ENCODE data around the gene DOHH.
"Not testable (repeated sequence)": the region's sequence is repeated elsewhere in the genome, so short reads cannot be mapped to it uniquely, and the experiment has no call there.

The DOHH gene

DNA sequence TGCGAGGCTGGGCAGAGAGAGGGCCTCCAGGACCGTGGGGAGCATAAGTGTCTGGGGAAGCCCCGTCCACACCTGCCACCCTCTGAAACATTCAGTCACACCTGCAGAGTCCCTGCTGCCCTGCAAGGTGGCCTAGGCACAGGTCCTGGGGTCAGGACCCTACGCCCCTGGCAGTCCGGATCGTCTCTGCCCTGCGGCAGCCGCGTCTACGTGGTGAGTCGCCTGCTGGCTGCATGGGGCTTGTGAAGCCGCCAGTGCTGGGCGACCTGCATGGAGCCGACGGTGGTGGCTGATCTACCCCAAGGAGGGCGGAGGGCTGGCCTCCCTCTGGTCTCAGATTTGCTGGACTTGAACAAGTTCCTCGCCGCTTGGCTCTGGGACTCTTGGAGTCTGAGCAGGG is 18.7 kb upstream of the DOHH start:
- DNase-seq (ENCODE audit: low read depth), result no peak

DNA sequence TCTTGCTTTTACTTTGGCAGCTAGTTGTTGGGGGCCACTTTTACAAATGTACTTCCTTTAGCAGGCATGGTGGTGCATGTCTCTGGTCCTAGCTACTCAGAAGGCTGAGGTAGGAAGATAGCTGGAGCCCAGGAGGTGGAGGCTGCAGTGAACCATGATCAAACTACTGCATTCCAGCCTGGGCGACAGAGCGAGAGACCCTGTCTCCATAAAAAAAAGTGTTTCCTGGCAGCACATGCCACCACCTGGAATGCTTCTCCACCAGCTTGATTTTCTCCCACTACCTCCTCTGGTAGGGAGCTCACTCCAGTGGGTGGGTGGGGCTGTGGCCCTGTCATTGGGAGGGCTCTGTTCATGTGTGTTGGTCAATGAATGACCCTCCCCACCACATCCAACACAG is 18.2 kb upstream of the DOHH start:
- no peak for DNase-seq (ENCODE audit: low read depth)

DNA sequence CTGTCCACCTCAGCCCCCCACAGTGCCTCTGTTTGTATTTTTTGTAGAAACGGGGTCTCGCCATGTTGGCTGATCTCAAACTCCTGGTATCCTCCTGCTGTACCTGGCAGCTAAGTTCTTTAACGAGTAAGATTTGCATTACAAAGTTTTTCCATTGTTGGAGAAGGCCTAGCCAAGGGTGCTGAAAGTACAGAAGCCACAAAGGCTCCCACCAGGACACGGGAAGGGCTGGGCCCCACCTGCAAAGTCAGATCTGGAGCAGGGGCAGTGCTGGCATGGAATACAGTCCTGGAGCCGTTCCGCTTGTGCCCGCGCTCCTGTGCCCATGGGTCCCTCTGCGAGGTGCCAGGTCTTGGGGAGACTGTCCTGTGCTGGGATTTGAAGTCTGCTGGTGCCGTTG is 17.8 kb upstream of the DOHH start:
- DNase-seq (ENCODE audit: low read depth), result no peak

DNA sequence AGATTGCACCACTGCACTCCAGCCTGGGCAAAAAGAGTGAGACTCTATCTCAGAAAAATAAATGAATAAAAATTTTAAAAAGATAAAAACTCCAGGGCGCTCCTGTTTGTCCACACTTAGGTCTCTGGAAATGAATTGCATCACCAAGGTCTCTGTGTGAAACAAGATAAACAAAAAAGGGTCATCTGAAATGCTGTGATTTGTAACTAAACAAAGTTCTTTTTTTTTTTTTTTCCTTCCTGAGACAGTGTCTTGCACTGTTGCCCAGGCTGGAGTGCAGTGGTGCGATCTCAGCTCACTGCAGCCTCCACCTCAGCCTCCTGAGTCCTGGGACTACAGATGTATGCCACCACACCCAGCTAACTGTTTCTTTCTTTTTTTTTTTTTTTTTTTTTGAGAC is 17.2 kb upstream of the DOHH start:
- no peak for DNase-seq (ENCODE audit: low read depth)

DNA sequence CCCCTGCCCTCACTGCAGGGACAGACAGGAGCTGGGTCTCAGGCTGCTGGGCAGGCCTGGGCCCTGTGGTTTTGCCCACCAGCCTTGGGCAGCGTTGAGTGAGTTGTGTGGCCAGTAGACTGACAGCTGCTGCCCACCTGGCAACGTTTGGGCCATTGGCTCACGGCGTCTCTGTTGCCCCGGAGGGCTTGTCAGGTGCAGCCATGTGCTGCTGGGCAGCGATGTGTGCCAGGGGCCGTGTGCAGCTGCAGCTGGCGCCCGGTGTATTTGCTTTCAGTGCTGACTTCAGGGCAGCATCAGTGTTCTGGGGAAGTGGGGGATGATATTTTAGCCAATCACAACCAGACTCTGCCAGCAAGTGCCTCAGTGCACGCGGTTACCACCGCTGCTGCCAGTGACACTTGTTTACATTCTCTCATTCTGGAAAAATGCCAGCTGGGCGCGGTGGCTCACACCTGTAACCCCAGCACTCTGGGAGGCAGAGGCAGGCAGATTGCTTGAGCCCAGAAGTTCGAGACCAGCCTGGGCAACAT is 16.3 kb upstream of the DOHH start:
- no peak for DNase-seq (ENCODE audit: low read depth)

DNA sequence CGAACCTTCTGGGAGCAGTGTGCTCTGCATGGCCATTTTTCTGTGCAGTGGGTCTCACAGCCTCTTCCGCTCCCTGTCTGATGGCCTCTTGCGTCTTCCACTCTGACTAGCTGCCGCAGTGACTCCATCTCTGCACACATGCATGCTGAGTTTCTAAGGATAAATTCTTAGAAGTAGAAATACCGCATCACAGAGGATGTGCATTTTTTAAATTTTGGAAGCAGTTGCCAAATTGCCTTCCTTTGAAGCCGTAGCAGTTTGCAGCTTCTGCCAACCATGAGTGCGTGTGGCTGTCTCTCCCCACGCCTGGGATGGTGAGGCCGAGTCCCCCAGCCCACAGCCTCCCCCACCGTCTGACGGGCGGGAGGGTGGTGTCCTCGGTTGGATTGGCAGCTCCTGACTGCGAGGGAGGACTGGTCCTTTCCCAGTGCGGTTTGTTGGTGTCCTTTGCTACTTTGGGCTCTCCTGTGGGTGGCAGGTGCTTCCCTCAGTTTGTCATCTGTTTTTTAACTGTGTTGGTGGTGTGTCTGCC is 15.5 kb upstream of the DOHH start:
- DNase-seq (ENCODE audit: low read depth), result no peak

DNA sequence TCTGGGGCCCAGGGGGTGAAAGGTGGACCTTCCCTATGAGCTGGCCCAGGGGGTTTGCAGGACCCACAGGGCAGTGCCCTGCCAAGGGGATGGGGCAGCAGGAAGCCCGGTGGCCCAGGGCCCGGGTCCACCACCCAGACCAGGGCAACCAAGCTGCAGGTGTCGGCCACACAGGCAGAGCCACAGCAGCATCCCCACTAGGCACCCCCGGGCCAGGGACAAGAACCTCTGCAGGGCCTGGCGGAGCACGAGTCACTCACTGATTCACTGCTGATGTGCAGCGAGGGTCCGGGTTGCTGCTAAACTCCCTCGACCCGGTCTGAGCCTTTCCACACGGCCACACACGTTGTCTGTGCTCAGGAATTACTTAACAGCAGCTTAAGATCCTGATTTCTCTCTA is 14.5 kb upstream of the DOHH start:
- no peak for DNase-seq (ENCODE audit: low read depth)

DNA sequence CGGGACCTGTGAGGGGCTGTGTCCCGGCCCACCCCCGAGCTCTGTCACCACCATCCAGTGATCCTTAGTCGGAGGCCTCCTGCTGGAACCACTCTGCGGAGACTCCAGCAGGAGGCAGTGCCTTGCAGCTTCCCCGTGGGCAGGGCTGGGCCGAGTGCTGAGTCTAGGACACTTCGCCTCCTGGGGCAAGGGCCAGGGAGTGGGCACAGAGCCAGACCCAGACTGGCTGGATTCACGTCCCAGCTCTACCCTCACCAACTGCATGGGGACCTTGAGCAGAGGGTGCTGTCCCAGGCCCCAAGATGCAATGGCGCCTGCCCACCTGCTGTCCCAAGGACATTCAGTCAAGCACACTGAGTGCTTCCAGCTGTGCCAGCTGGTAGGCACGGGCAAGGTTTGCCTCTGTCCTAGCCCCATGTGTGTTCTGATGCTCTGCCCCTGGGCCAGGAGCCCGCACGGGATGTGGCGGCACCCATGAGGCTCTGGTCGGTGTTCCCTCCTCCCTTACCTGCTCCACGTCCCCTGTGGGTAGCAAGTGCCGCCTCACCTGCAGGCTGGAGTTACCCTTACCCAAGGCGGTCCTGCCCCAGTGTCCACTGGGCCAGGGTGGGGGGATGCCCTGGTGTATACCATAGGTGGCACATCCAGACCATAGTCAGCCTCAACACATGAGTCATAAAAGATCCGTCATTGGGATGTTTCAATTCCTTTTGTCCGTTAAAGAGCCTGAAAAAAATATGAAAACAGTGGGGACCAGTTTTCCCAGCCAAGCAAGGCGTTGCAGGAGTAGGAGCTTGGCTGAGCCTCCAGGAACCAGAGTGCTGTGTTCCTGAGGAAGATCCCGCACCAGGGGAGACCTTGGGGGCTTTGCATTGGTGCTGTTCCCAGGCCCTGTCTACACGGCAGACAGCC is 13.0 kb upstream of the DOHH start:
- no peak for DNase-seq (ENCODE audit: low read depth)

DNA sequence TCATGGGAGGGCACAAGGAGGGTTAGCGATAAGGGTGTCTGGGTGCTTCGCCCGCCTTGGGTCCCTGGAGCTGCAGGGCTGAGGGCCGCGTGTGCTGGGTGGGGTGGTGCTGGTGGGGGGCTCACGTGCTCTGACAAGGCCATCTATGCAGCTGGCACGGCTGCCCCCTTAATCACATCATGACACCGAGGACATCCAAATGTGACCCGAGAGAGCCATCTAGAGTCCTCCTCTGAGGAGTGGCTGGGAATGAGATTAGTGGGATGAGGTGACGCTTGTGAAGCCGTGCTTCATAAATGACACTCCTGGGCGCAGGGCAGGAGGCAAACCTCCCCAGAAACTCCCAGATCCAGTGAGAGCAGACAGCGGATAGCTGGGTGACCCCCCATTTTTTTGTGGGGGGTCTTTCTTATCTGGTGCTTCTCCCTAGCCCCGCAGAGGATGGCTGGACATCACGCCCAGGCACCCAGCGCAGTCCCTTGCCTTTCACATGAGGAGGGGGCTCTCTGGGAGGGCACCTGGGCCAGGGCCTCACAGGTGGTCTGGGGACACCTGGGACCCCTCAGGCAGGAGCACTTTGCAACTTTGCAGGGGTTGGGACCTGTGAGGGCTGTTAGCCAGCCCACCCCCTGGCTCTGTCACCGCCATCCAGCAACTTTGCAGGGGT is 12.2 kb upstream of the DOHH start:
- DNase-seq (ENCODE audit: low read depth), result no peak

DNA sequence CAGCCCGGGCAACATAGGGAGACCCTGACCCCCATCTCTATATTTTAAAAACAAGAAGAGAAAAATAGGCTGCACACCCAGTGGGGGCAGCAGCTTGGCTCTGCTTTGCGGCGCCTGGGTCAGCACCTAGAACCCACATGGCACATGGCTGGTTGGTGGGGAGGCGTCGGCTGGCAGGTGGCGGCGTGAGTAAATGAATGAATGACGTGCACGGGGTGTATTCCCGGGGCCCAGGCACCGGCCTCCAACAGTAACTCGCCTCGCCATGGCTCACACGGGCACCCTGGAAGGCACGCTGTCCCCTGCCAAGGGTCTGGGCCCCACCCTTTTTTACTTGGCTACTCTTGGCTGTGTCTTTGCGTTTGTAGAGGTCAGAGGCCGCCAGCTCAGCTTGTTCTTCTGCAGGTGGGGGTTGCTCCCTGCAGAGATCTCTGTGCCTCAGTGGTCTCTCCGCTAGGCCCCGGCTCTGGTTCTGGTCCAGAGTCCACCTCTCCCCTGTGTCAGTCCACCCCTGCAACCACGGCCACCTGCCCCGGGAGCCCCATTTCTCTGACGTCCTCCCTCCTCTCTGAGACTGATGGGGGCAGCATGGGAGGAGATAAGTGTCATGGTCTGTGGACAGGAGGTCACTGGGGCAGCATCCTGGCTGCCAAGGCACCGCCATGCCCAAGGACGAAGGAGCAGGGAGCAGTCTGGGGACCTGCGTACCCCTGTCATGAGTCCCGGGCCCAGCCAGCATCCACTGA is 11.2 kb upstream of the DOHH start:
- no peak for DNase-seq (ENCODE audit: low read depth)

DNA sequence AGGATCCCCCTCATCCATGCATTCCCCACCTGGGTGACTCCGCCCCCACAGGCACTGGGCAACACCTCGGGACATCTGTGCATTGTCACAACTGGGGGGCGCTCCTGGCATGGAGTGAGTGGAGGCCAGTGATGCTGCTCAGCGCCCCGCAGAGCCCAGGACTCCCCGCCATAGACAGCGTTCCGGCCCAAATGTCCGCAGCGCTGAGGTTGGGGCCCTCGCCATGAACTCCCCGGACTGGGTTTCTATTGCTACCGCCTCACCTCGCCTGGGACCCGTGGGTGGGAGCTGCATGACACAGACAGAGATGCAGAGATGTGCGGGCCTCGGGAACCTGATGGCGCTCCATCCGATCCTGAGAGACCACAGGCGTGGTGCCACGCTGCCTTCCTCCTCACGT is 10.3 kb upstream of the DOHH start:
- DNase-seq (ENCODE audit: low read depth), result no peak

DNA sequence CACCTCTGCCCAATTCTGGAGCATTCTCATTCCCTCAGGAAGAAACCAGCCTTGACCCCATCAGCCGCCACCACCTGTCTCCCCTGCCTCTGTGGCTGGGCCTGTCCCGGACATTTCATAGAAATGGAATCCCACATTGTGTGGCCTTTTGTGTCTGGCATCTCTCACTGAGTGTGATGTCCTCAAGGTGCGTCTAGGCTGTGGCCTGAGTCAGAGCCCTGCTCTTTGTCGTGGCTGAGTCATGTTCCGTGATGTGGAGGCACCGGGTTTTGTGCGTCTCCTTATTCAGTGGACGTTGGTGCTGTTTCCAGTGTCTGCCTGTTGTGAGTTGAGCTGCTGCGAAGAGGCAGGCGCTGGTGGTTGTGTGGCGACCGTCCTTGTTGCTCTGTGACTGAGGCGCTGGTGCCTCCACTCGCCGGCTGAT is 9.1 kb upstream of the DOHH start:
- DNase-seq (ENCODE audit: low read depth), result no peak

DNA sequence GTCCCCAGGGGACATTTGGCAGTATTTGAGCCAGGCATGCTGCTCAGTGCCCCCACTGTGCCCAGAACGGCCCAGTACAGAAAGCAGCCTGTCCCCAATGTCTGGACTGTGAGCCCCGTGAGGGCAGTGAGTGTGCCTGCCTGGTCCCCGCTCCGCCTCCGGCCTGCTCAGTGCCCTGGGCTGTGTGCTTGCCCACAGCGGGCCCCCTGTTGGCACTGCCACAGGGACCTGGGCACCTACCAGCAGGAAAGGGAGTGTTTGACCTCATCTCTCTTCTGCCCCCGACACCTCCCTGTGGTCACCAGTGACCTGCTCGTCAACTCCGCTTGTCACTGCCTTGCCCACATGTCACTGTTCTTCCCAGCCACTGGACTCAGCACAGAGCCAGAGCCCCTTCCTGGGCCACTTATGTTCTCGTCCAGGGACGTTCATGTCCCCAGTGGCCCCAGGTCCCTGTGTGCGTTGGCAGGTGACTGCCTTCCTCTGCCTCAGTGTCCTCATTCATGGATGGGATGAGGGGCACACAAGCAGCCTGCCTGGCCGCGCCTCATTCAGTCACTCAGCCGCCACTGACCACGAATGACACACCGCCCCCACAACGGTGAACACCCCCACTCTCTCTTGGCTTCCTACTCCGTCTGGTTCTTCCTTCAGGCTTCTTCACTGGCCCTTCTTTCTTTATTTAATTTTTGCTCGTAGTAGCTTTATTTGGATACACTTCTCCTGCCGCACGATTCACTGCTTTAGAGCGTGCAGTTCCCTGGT is 8.5 kb upstream of the DOHH start:
- DNase-seq (ENCODE audit: low read depth), result no peak

DNA sequence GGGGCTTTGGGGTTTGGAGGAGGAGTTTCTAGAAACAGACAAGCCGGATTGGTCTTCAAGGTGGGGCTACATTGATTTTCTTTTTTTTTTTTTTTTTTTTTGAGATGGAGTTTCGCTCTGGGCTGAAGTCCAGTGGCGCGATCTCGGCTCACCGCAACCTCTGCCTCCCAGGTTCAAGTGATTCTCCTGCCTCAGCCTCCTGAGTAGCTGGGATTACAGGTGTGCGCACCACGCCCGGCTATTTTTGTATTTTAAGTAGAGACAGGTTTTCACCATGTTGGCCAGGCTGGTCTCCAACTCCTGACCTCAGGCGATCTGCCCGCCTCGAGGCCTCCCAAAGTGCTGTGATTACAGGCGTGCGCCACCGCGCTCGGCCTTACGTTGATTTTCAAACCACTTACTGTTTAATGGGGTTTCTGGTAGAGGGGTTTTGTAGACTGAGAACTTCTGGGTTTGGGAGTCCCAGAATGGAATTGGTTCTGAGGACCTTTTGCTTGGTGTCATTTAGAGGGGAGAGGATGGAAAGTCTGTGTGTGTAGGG is 7.7 kb upstream of the DOHH start:
- not testable (repeated sequence) for DNase-seq (ENCODE audit: low read depth)

DNA sequence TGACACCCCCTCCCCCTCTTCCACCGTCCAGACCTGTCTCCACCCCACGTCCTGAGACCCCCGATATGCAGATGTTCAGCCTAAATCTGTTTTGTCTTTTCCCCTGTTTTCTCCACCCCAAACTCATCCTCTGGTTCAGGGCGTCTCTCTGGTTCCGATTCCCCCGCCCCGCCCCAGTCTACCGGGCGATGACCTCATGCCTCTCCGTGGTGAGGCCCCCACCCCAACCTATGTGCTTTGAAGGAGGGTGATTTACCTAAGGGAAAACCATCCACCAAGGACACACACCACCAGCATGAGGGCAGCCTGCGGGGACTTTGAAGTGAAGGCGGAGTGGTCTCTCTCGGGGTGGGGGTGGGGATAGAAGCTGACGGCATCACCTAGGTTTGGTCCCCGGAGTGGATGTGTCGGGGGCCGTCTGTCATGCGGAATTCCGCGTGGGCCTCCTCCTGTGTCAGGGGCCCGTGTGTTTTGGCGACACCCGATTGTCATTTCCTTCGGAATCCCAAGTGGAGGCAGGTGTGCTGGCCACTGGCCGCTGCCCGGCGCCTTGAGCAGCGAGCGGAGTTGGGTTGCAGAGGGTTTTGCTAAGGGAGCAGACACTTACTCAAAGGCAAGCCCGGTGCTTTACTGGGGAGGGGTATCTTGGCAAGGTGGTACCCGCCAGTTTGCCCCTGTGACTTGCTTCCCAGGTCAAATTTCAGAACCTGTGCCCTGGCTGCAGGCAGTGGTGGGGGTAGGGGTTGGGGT is 7.1 kb upstream of the DOHH start:
- no peak for DNase-seq (ENCODE audit: low read depth)

DNA sequence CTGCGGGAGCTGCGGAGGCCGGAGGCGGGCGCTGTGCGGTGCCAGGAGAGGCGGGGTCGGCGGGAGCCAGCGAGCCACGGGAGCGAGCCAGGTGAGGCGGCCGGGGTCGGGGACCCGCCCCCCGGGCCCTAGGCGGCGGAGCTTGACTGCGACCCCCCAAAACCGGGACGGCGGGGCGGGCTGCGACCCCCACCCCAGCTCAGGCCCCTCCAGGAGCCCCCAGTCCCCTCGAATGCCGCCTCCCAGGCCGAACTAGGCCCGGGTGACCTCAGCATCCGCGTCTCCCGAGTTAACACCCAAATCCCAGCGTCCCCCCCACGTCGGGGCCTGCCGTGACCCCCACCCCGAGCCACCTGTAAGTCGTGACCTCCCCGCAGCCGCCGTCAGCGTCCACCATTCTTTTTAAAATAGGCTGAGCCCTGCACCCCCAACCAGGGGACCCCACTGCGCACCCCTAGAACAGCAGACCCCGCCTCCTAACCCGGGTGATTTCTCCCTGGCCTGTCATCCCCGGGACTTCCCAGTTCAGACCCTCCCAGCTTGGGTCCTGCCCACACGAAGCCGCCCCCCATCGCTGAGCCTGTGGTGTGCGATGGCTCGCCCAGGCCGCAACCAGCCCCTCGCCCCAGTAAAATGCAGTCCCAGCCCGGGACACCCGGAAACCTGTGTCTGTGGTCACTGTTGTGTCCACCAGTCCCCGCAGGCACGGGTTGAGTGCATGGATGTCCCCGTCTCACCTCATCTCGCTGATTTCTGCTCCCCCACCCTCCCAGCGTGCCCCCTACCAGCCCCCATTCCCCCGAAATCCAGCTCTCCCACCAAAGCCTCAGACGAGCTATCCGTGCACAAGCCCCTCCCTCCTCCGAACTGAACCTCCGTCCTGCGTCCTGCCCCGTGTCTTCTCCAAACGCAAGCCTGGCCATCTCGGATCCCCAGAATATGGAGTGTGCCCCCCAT is 6.2 kb upstream of the DOHH start:
- no peak for DNase-seq (ENCODE audit: low read depth)

DNA sequence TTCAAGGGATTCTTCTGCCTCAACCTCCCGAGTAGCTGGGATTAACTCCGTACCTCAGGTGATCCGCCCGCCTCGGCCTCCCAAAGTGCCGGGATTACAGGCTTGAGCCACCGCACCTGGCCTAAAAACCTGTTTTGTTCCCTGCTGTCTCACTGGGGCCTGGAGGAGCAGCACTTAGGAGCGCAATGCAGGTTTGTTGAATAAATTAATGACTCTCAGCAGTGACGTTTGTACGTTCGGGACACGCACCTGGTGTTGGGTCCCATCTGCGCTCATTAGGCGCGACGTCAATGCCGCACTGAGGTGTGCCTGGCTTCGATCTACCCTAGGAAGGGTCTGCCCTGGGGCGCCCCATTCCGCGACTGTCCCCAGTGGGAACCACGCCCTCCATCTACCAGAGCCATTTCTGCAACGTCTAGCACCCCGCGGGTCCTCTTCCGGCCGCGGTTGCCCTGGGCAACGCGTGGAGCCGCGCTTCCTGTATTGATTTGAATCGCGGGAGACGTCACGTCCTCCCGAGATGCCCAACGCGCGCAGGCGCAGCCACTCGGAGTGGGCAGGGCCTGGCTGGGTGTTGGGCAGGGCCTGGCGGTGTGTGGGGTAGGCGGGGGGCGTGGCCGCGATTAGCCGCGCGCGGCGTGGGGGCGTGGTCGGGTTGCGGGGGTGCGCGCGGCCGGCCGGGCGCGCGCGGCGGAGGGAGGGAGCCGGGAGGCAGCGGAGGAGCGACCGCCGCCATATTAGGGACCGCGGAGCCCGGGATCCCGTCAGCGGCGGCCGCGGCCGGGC is 5.3 kb upstream of the DOHH start, which contains the start of gene FZR1:
Gene FZR1, plus strand, starts transcription at position 714 of the 786 bp plus-strand sequence. CDS start 16,679 bp downstream, outside the sequence.
- peak; percentile 95 for DNase-seq (ENCODE audit: low read depth)

DNA sequence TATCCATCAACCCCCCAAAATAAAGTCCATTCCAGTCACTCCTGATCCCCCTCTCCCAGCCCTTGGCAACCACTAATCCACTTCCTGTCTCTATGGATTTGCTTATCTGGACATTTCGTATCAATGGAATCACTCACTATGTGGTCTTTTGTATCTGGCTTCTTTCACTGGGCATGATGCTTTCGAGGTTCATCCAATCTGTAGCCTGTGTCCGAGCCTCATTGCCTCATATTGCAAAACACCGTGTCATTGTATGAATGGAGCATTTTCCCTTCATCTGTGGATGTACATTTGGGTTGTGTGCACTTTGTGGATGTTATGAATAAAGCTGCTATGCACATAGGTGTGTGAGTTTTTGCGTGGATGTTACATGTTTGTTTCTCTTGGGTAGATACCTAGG is 4.3 kb upstream of the DOHH start:
- no peak for DNase-seq (ENCODE audit: low read depth)

Data from stromal cell of bone marrow (primary cell).